ENCODE measurements around the gene MAST2.

- TF ChIP-seq POLR2A (IDR thresholded peaks at IDR 0.05) = no peak
- TF ChIP-seq, protein P1, sequence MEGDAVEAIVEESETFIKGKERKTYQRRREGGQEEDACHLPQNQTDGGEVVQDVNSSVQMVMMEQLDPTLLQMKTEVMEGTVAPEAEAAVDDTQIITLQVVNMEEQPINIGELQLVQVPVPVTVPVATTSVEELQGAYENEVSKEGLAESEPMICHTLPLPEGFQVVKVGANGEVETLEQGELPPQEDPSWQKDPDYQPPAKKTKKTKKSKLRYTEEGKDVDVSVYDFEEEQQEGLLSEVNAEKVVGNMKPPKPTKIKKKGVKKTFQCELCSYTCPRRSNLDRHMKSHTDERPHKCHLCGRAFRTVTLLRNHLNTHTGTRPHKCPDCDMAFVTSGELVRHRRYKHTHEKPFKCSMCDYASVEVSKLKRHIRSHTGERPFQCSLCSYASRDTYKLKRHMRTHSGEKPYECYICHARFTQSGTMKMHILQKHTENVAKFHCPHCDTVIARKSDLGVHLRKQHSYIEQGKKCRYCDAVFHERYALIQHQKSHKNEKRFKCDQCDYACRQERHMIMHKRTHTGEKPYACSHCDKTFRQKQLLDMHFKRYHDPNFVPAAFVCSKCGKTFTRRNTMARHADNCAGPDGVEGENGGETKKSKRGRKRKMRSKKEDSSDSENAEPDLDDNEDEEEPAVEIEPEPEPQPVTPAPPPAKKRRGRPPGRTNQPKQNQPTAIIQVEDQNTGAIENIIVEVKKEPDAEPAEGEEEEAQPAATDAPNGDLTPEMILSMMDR (IDR thresholded peaks at IDR 0.05) = no peak
Measured at GRCh38 chr1:45968941-45969666, 165.7 kb downstream of the MAST2 start.
